OCI-LY7 (cell line): ENCODE data around the gene SCIMP. TPM values are rescaled to one million over a fixed set of nuclear protein-coding genes. Genes with fewer than 3 reads are reported as not detected.
A peak's percentile ranks its signal among the peaks of the same experiment; 100 is the strongest.

Experiments
- BruUV-seq: library from RNA; stranded (reverse); fragments of 400-500 nt; replicated peaks from 2 replicates; lab custom pipeline; 2021; lab: Mats Ljungman, UMichigan
- CTCF ChIA-PET: fragments of 300-600 bp; sonication (Branson Sonifier 250); formaldehyde crosslinking; loops from one replicate; lab custom pipeline; 2022; ENCODE audit warnings: antibody characterized with exemption; ENCODE audit not compliant: unreplicated experiment; lab: Charles Lee
- POLR2A ChIA-PET: fragments of 300-600 bp; sonication (Branson Sonifier 250); formaldehyde crosslinking; loops from one replicate; lab custom pipeline; 2022; ENCODE audit warnings: antibody characterized with exemption; lab: Charles Lee
- DNase-seq: peaks from one replicate; pipeline ENCODE4 v3.0.0-alpha.2; 2015; ENCODE audit warnings: low spot score
- H2AFZ ChIP-seq: fragments of 200-600 bp; sonication (generic), shearing (Covaris generic); 2 replicates; pipeline ENCODE4 v1.6.1; 2014; ENCODE audit warnings: mild to moderate bottlenecking, antibody characterized with exemption, low read length, moderate library complexity
- H3K27ac ChIP-seq: fragments of 200-600 bp; sonication (generic); 2 replicates; pipeline ENCODE4 v1.5.1; 2014; ENCODE audit warnings: mixed run types, low read depth, mild to moderate bottlenecking, moderate library complexity, low read length, inconsistent platforms; ENCODE audit not compliant: poor library complexity, severe bottlenecking
- H3K36me3 ChIP-seq: fragments of 200-600 bp; sonication (generic); 2 replicates; pipeline ENCODE4 v1.6.1; 2014; ENCODE audit warnings: mild to moderate bottlenecking, antibody characterized with exemption, low read length, moderate library complexity, mixed read lengths; ENCODE audit not compliant: insufficient read depth
- H3K4me1 ChIP-seq: fragments of 200-600 bp; sonication (generic); 2 replicates; pipeline ENCODE4 v1.5.1; 2014; ENCODE audit warnings: mild to moderate bottlenecking, low read length; ENCODE audit not compliant: insufficient read depth, poor library complexity, severe bottlenecking
- H3K4me2 ChIP-seq: fragments of 200-600 bp; sonication (generic); 2 replicates; pipeline ENCODE4 v1.6.1; 2014; ENCODE audit warnings: mild to moderate bottlenecking, low read length
- H3K4me3 ChIP-seq: fragments of 200-600 bp; sonication (generic); 2 replicates; pipeline ENCODE4 v1.5.1; 2014; ENCODE audit warnings: mild to moderate bottlenecking, low read depth, low read length; ENCODE audit not compliant: poor library complexity, severe bottlenecking
- H3K79me2 ChIP-seq: fragments of 200-600 bp; sonication (generic); 2 replicates; pipeline ENCODE4 v1.6.1; 2016; ENCODE audit warnings: low read depth, mild to moderate bottlenecking, low read length, moderate library complexity, mixed read lengths; ENCODE audit not compliant: insufficient read depth
- H3K9me2 ChIP-seq: fragments of 200-600 bp; sonication (generic); 2 replicates; pipeline ENCODE4 v1.6.1; 2016; ENCODE audit warnings: mild to moderate bottlenecking, low read length, mixed read lengths; ENCODE audit not compliant: insufficient read depth
- H3K9me3 ChIP-seq: fragments of 200-600 bp; sonication (generic); 2 replicates; pipeline ENCODE4 v1.6.1; 2014; ENCODE audit warnings: mild to moderate bottlenecking, mixed run types, low read length, mixed read lengths
- H4K20me1 ChIP-seq: fragments of 200-600 bp; sonication (generic); 2 replicates; pipeline ENCODE4 v1.6.1; 2014; ENCODE audit warnings: mild to moderate bottlenecking, antibody characterized with exemption, low read length, moderate library complexity, mixed read lengths; ENCODE audit not compliant: insufficient read depth
- EZH2phosphoT487 ChIP-seq: fragments of 200-600 bp; sonication (generic); IDR thresholded peaks from 2 replicates; pipeline ENCODE4 v1.6.1; 2018; ENCODE audit warnings: low read depth, borderline replicate concordance, mild to moderate bottlenecking, mixed run types, antibody characterized with exemption, low read length, moderate library complexity, mixed read lengths
- intact Hi-C: fragments of 100-400 bp; cut with micrococcal nuclease; formaldehyde crosslinking; loops from one replicate; pipeline ENCODE4 v1.10.0; 2022; ENCODE audit not compliant: unreplicated experiment
- total RNA-seq, 2 experiments: library from RNA; depleted of rRNA in 1 of 2; stranded (reverse); fragments of >200 nt in 1 of 2; shearing (Covaris generic) in 1 of 2; gene quantifications; 2 replicates each; pipeline ENCODE4 v1.2.3, GENCODE V29; 2014 to 2022
- TF ChIP-seq, protein P1 (sequence below): fragments of 200-600 bp; sonication (generic); conservative IDR thresholded peaks from 2 replicates; pipeline ENCODE4 v1.5.1; 2014; ENCODE audit warnings: mild to moderate bottlenecking, antibody characterized with exemption, low read length, moderate library complexity, mixed read lengths

Gene SCIMP
- total RNA-seq, 2 experiments from 2014 or later, result 0.27 to 0.88 TPM

- Histone ChIP-seq H3K27ac (no peak overlapping the region), H3K4me3 (no peak overlapping the region), H3K36me3 (no peaks in the 10 kb centered on the region), H3K4me1 (peaks cover 20% of the 10 kb centered on the region), H4K20me1 (no peaks in the 10 kb centered on the region), H3K9me3 (no peaks in the 10 kb centered on the region), H3K4me2 (no peak overlapping the region), H3K79me2 (no peaks in the 10 kb centered on the region), H3K9me2 (no peaks in the 10 kb centered on the region), H2AFZ (no peak overlapping the region)
- TF ChIP-seq, protein P1, sequence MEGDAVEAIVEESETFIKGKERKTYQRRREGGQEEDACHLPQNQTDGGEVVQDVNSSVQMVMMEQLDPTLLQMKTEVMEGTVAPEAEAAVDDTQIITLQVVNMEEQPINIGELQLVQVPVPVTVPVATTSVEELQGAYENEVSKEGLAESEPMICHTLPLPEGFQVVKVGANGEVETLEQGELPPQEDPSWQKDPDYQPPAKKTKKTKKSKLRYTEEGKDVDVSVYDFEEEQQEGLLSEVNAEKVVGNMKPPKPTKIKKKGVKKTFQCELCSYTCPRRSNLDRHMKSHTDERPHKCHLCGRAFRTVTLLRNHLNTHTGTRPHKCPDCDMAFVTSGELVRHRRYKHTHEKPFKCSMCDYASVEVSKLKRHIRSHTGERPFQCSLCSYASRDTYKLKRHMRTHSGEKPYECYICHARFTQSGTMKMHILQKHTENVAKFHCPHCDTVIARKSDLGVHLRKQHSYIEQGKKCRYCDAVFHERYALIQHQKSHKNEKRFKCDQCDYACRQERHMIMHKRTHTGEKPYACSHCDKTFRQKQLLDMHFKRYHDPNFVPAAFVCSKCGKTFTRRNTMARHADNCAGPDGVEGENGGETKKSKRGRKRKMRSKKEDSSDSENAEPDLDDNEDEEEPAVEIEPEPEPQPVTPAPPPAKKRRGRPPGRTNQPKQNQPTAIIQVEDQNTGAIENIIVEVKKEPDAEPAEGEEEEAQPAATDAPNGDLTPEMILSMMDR, result no peak
- TF ChIP-seq EZH2phosphoT487, result no peak
- intact Hi-C loops, result no loop called here
- no peak for DNase-seq
- BruUV-seq, result no TSS peak
- ChIA-PET CTCF (no interaction called here), POLR2A (no interaction called here)
Measured at GRCh38 chr17:5257124-5257523, 22.5 kb upstream of the SCIMP start.

DNA sequence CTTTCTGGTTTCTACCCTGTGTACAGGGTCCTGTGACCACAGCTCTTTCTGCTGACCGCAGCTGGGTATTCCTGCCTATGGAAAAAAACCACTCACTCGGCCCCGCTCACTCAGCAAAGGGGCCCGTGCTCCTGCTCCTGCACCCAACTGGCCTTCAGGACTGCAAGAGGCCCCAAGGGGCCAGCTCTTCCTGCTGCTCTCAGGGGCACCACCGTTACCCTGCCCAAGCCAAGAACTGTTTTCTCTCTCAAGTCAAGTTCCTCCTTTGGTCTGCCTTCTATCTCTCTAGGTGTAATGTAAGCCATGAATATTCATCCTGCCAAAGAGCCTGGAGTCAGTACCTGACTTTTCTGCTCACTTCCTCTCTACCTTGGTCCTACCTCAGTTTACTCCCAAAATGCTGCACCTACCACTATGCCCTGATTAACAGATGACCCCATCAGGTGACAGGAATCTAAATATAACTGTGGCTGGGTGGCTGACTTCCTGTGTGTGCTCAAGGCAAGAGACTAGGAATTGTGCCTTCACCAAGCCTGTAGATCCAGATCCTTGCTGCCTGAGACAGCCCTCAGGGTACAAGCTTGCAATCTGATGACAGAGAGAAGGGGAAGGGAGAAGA is 20.4 kb upstream of the SCIMP start:
- intact Hi-C loops, result no loop called here
- Histone ChIP-seq H2AFZ (peak overlapping the region; percentile 82), H3K27ac (peak overlapping the region; percentile 48)

More for the DNA sequence above, 20.4 kb upstream of the SCIMP start:
- H3K79me2 ChIP-seq, result no peaks in the 10 kb centered on the region
- peaks cover 20% of the 10 kb centered on the region for H3K4me1 ChIP-seq
- peak overlapping the region; percentile 26 for H3K4me3 ChIP-seq
- TF ChIP-seq EZH2phosphoT487, result no peak
- TF ChIP-seq, protein P1, result no peak
- H3K9me3 ChIP-seq, result no peaks in the 10 kb centered on the region
- no TSS peak for BruUV-seq
- peak; percentile 61 for DNase-seq
- peak overlapping the region; percentile 51 for H3K4me2 ChIP-seq
- no peaks in the 10 kb centered on the region for H3K9me2 ChIP-seq
- ChIA-PET CTCF (no interaction called here), POLR2A (interaction anchor here (0.6 to 1.1 kb wide), 2 partner anchors 29 to 225 kb away, joined by 3 to 12 read pairs; no protein-coding TSS in a partner anchor)
- no peaks in the 10 kb centered on the region for H3K36me3 ChIP-seq
- H4K20me1 ChIP-seq, result no peaks in the 10 kb centered on the region
